HG03025 (cell line): Measurements from ENCODE around the gene PKP4.

Experiments
- ATAC-seq: cut with Tn5 transposase; IDR thresholded peaks from one replicate; pipeline ENCODE4 v1.9.1; 2021; ENCODE audit warnings: mild to moderate bottlenecking, moderate library complexity; ENCODE audit not compliant: unreplicated experiment, low FRiP score

Gene PKP4

DNA sequence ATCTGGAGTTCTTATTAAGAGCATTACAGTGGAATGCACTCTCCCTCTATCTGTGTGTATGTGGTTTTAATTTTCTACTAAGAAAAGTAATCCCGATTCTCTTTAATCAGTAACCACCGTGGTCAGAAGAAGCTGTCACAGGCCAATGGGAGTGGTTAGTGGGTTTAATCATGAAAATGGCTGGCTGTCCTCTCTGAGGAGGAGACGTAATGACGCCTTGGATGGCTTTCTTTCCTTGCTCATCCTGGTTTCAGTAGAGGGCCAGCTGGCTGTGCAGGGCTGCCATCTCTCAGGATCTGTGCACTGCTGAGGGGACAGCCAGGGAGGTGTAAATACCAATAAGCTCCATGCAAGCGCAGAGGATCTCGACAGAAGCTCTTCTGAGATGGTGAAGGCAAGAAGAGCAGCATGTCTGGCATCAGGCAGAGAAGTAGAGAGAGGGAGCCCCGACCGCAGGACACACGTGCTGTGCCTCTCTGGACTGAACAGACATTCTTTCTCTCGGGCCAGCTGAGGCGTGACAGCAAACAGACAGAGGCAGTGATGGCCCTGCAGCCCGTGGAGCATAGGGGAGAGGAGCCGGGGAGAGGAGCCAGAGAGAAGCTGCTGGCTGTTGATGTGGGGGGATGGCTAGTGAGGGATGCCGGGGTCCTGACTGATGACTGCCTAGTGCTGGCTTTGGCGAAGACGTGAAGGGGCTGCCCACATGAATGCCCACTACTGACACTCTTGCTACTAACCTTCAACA, 273.3 kb downstream of the PKP4 start:
- ATAC-seq, result no peak

DNA sequence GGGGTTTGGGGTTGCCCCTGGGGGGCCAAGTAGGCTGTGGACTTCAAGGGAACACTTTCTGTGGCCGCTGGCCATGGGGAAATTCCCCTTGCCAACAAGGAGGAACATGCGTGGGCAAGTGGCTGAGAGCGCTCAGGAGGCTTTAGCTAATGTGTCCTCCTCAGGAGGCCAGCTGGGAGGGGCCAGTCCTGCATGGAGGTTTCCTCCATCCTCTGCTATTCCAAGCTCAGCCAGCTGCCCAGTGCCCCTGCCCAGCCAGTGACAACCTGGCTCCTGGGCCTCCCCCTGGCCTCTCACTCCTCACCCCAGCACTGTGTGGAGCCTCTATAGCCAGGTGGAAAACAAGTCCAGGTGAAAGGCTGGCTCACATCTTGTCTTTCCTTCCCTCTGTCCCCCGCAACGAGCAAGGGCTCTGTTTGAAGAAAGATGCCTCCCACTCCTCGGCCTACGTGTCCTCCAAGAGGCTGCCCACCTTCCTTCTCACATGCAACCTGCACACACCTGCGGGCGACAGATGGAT, 273.9 kb downstream of the PKP4 start:
- no peak for ATAC-seq

DNA sequence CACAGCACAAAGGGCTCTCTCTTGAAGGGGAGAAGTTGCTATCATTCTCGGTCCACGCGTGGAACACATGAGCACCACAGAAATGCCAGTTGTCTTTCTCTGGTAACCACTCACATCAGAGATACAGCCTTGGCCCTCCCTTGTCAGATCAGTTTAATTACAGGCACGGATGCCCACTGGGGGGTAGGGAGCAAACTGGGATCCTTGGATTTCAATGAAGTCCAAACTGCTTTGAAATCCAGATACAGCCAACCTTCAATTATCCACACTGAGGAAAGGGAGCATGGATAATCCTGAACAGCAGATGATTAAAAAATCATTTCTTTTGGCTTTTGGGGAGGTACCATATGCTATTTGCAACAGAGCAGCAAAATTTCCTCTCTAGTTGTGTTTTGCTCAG, 274.6 kb downstream of the PKP4 start:
- no peak for ATAC-seq
